ENCODE measurements around the gene TMEM269.

- no peak for TF ChIP-seq CTCF (tag by site-specific recombination; IDR thresholded peaks at IDR 0.05)
- no peak for TF ChIP-seq TCF7L2 (IDR thresholded peaks at IDR 0.05; ENCODE audit: borderline replicate concordance, low read depth, low read length)
- TF ChIP-seq ZNF48 (tag by site-specific recombination; IDR thresholded peaks at IDR 0.05) = no peak
- no peak for TF ChIP-seq REST (tag by site-specific recombination; IDR thresholded peaks at IDR 0.05)
- no peak for TF ChIP-seq ZFP41 (tag by site-specific recombination; IDR thresholded peaks at IDR 0.05; ENCODE audit: borderline replicate concordance)
- TF ChIP-seq ZNF768 (tag by site-specific recombination; IDR thresholded peaks at IDR 0.05) = no peak
- no peak for TF ChIP-seq ZNF549 (tag by site-specific recombination; IDR thresholded peaks at IDR 0.05)
These were observed 50.0 kb downstream of the TMEM269 start for GRCh38 chr1:42834803-42835202.
